Natural killer cell (primary cell): Measurements from ENCODE around the gene NEDD4L. TPM values are rescaled to one million over a fixed set of nuclear protein-coding genes. Genes with fewer than 3 reads are reported as not detected.

Experiments
- ATAC-seq, 3 donors: fragments of 150-1000 bp in 2 of 3; fragments of 200-7000 bp in 1 of 3; cut with Tn5 transposase; 1 replicate in 1 of 3; 2 replicates in 2 of 3; pipeline ENCODE4 v1.10.0; 2021; ENCODE audit warnings: mild to moderate bottlenecking in 2 of 3, moderate library complexity in 2 of 3
- DNase-seq, 2 donors: peaks; one replicate each; pipeline versions ENCODE4 v3.0.0 to v3.0.0-alpha.2; 2013 to 2021; ENCODE audit warnings: mixed read lengths in 1 of 2
- H3K27ac ChIP-seq: one replicate; pipeline ENCODE4 v1.5.1; 2013; ENCODE audit warnings: mild to moderate bottlenecking, low read length
- H3K27me3 ChIP-seq: one replicate; pipeline ENCODE4 v1.6.1; 2013; ENCODE audit warnings: low read length; ENCODE audit not compliant: control insufficient read depth, insufficient read depth
- H3K36me3 ChIP-seq: one replicate; pipeline ENCODE4 v1.6.1; 2013; ENCODE audit warnings: low read length; ENCODE audit not compliant: control insufficient read depth, insufficient read depth
- H3K4me1 ChIP-seq: one replicate; pipeline ENCODE4 v1.6.1; 2013; ENCODE audit warnings: low read length; ENCODE audit not compliant: control insufficient read depth, insufficient read depth
- H3K4me3 ChIP-seq: one replicate; pipeline ENCODE4 v1.5.1; 2013; ENCODE audit warnings: low read length
- H3K9me3 ChIP-seq: one replicate; pipeline ENCODE4 v1.6.1; 2013; ENCODE audit warnings: low read length; ENCODE audit not compliant: control insufficient read depth, insufficient read depth
- H3K27ac Mint-ChIP-seq, 2 donors: one replicate each; pipeline ENCODE4 v1.8.0; 2022; ENCODE audit warnings: mild to moderate bottlenecking in 2 of 2, mixed read lengths in 2 of 2, moderate library complexity in 1 of 2
- H3K27me3 Mint-ChIP-seq, 2 donors: one replicate each; pipeline ENCODE4 v1.8.0; 2022; ENCODE audit warnings: low read depth in 2 of 2, mixed read lengths in 2 of 2
- H3K36me3 Mint-ChIP-seq: one replicate; pipeline ENCODE4 v1.8.0; 2022; ENCODE audit warnings: mixed read lengths
- H3K4me1 Mint-ChIP-seq, 2 donors: one replicate each; pipeline ENCODE4 v1.8.0; 2022; ENCODE audit warnings: mixed read lengths in 2 of 2
- H3K4me3 Mint-ChIP-seq: one replicate; pipeline ENCODE4 v1.8.0; 2022; ENCODE audit warnings: mild to moderate bottlenecking, moderate library complexity, mixed read lengths
- H3K9me3 Mint-ChIP-seq, 2 donors: one replicate each; pipeline ENCODE4 v1.8.0; 2022; ENCODE audit warnings: mixed read lengths in 2 of 2
- WGBS: methylation state at CpG from one replicate; pipeline ENCODE4 v1.1.7; 2013; ENCODE audit warnings: missing lambda C conversion rate; ENCODE audit not compliant: insufficient coverage; 5-methylcytosine and 5-hydroxymethylcytosine counted together
- intact Hi-C: fragments of 100-400 bp; cut with micrococcal nuclease; formaldehyde crosslinking; loops from one replicate; pipeline ENCODE4 v1.14.2; 2022
- total RNA-seq, 4 donors: library from RNA; stranded (reverse); fragments of 120-200 nt in 1 of 4; gene quantifications; one replicate each; pipeline versions ENCODE4 v1.2.3 to v1.2.4, GENCODE V29; 2013 to 2022
- TF ChIP-seq, protein P1 (sequence below): fragments of 200-600 bp; IDR thresholded peaks from one replicate; pipeline ENCODE4 v1.8.0; 2022; ENCODE audit warnings: antibody characterized with exemption

The NEDD4L gene
- total RNA-seq, 3 donors from 2014 or later (not counting 1 experiment from before 2014, with no cell fraction given), result 3.4 to 15.3 (median 14.3) TPM

DNA sequence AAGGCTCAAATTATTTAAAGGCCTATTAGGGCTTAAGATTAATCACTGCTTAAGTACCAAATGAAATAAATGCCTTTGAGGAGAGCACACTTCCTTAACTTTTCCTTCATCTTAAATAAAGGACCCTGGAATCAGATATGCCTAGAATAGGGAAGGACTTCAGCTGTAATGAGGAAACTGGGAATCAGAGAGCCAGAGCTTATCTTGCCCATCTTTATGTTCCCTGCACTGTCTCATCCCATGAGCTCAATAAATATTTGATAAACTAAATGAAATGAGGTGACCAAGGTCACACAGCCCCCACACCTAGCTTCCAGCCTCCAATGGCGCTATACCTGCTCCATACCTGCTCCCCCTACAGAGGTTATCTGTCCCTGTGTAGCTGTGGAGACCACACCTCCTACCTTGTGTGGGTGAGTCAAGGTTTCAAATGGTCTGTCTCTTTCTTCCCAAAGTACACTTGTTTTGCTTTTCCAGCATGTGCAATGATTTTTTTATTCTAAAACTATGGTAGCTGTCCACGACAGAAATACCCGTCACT is 23.4 kb upstream of the NEDD4L start:
- no peak for DNase-seq
- H3K4me3 Mint-ChIP-seq, result no peak overlapping the region

DNA sequence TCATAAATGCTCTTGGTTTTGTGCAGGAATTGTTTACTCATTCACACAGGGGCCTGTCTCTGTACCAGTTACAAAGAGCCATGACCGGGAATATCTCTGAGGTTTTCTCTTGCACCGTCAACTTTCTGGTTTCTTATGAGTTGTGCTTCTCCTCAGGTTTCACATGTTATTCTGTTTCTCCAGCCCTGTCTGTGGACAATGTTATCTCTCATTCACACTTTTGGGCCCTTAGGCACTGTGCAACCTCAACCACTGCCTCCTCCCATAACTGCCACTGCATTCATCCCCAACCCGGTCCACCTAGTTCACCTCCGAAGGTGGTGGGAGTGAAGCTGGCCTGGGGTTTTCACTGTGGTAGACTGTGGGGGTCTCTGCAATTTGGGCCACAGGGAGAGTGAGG is 22.5 kb upstream of the NEDD4L start:
- intact Hi-C loops, result no loop called here
- no peak for DNase-seq
- Histone ChIP-seq H3K9me3 (no peaks in the 10 kb centered on the region), H3K4me3 (no peak overlapping the region), H3K36me3 (no peaks in the 10 kb centered on the region), H3K4me1 (no peaks in the 10 kb centered on the region), H3K27ac (no peak overlapping the region), H3K27me3 (no peaks in the 10 kb centered on the region)
- Mint-ChIP-seq H3K4me1 (no peaks in the 10 kb centered on the region), H3K9me3 (no peaks in the 10 kb centered on the region), H3K36me3 (no peaks in the 10 kb centered on the region), H3K27me3 (peaks cover 5 to 9% of the 10 kb centered on the region in 2 donors), H3K27ac (no peak overlapping the region), H3K4me3 (no peak overlapping the region)
- ATAC-seq, result no peak
- 100% methylated on average over 3 of the region's 4 CpGs for WGBS
- TF ChIP-seq, protein P1, sequence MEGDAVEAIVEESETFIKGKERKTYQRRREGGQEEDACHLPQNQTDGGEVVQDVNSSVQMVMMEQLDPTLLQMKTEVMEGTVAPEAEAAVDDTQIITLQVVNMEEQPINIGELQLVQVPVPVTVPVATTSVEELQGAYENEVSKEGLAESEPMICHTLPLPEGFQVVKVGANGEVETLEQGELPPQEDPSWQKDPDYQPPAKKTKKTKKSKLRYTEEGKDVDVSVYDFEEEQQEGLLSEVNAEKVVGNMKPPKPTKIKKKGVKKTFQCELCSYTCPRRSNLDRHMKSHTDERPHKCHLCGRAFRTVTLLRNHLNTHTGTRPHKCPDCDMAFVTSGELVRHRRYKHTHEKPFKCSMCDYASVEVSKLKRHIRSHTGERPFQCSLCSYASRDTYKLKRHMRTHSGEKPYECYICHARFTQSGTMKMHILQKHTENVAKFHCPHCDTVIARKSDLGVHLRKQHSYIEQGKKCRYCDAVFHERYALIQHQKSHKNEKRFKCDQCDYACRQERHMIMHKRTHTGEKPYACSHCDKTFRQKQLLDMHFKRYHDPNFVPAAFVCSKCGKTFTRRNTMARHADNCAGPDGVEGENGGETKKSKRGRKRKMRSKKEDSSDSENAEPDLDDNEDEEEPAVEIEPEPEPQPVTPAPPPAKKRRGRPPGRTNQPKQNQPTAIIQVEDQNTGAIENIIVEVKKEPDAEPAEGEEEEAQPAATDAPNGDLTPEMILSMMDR, result no peak

More for the DNA sequence above, 23.4 kb upstream of the NEDD4L start:
- peaks cover 0 to 3% of the 10 kb centered on the region in 2 donors for H3K9me3 Mint-ChIP-seq
- H3K27me3 Mint-ChIP-seq, result peaks cover 6 to 13% of the 10 kb centered on the region in 2 donors
- Histone ChIP-seq H3K4me1 (no peaks in the 10 kb centered on the region), H3K27me3 (no peaks in the 10 kb centered on the region), H3K4me3 (no peak overlapping the region), H3K36me3 (no peaks in the 10 kb centered on the region), H3K9me3 (no peaks in the 10 kb centered on the region), H3K27ac (no peak overlapping the region)
- TF ChIP-seq, protein P1, result no peak
- no peak for ATAC-seq
- H3K27ac Mint-ChIP-seq, result no peak overlapping the region
- no peaks in the 10 kb centered on the region for H3K4me1 Mint-ChIP-seq
- no peaks in the 10 kb centered on the region for H3K36me3 Mint-ChIP-seq
- 100% methylated on average over 3 of the region's 3 CpGs for WGBS
- intact Hi-C loops, result no loop called here

DNA sequence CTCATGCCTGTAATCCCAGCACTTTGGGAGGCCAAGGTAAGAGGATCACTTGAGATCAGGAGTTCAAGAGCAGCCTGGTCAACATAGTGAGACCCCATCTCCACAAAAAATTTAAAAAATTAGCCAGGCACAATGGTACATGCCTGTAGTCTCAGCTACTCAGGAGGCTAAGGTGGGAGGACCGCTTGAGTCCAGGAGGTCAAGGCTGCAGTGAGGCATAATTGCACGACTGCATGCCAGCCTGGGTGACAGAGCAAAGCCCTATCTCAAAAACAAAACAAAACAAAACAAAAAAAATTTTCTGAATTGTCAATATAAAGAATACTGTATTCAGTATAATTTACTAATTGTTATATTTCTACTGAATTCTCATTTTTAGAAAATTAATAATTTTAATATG is 20.9 kb upstream of the NEDD4L start:
- H3K27ac ChIP-seq, result no peak overlapping the region
- H3K4me3 ChIP-seq, result no peak overlapping the region
- no peaks in the 10 kb centered on the region for H3K27me3 ChIP-seq
- H3K4me1 Mint-ChIP-seq, result no peaks in the 10 kb centered on the region
- H3K36me3 ChIP-seq, result no peaks in the 10 kb centered on the region
- DNase-seq, result no peak
- WGBS, result 100% methylated on average over 1 of the region's 2 CpGs
- H3K27me3 Mint-ChIP-seq, result peaks cover 0 to 9% of the 10 kb centered on the region in 2 donors
- ATAC-seq, result no peak
- no peaks in the 10 kb centered on the region for H3K9me3 Mint-ChIP-seq
- H3K4me1 ChIP-seq, result no peaks in the 10 kb centered on the region
- no peak overlapping the region for H3K27ac Mint-ChIP-seq
- no peaks in the 10 kb centered on the region for H3K36me3 Mint-ChIP-seq
- no peak overlapping the region for H3K4me3 Mint-ChIP-seq
- intact Hi-C loops, result no loop called here
- no peaks in the 10 kb centered on the region for H3K9me3 ChIP-seq
- TF ChIP-seq, protein P1, result no peak

DNA sequence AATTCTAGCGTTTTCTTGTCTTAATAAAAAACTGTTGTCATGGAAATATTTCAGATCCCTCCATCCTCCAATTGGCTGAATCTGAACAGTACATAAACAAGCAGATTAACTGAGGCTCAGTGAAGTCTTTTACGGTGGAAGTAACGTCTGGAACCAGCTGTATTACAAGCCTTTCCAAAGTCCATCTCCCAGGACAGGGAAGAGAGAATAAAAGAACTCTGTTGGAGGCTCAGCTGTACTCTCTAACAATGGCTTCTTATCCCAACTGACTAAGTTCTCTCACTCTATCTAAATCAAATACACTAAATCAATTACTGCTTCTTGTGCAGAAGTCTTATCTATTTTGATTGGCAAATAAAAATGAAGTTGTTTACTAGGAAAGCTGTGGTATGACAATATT is 19.9 kb upstream of the NEDD4L start:
- H3K4me1 Mint-ChIP-seq, result no peaks in the 10 kb centered on the region
- H3K4me3 Mint-ChIP-seq, result no peak overlapping the region

More for the DNA sequence above, 19.9 kb upstream of the NEDD4L start:
- Histone ChIP-seq H3K9me3 (no peaks in the 10 kb centered on the region), H3K4me3 (no peak overlapping the region), H3K27ac (no peak overlapping the region), H3K36me3 (no peaks in the 10 kb centered on the region), H3K4me1 (no peaks in the 10 kb centered on the region), H3K27me3 (no peaks in the 10 kb centered on the region)
- ATAC-seq, result no peak
- intact Hi-C loops, result no loop called here
- 100% methylated on average over 2 of the region's 3 CpGs for WGBS
- DNase-seq, result no peak
- Mint-ChIP-seq H3K27ac (no peak overlapping the region), H3K36me3 (no peaks in the 10 kb centered on the region), H3K9me3 (no peaks in the 10 kb centered on the region), H3K27me3 (peaks cover 0 to 5% of the 10 kb centered on the region in 2 donors)
- TF ChIP-seq, protein P1, result no peak
